T47D (cell line): ENCODE data around the gene JAGN1.
"Not testable (repeated sequence)": the region's sequence is repeated elsewhere in the genome, so short reads cannot be mapped to it uniquely, and the experiment has no call there.

Experiments
- DNase-seq, 2 experiments: peaks; one replicate each; pipeline versions ENCODE4 v3.0.0 to v3.0.0-alpha.2; 2011 to 2012; ENCODE audit warnings: low read depth in 1 of 2, low spot score in 1 of 2
- JUND ChIP-seq: IDR thresholded peaks from 2 replicates; pipeline ENCODE4 v1.6.1; 2012; ENCODE audit warnings: low read depth
- in situ Hi-C: cut with HindIII; loops from 2 replicates; pipeline ENCODE4 v1.10.0; 2016; ENCODE audit warnings: low sequenced_read_pairs, low pct_unique_long_range_greater_than_20kb

The JAGN1 gene

DNA sequence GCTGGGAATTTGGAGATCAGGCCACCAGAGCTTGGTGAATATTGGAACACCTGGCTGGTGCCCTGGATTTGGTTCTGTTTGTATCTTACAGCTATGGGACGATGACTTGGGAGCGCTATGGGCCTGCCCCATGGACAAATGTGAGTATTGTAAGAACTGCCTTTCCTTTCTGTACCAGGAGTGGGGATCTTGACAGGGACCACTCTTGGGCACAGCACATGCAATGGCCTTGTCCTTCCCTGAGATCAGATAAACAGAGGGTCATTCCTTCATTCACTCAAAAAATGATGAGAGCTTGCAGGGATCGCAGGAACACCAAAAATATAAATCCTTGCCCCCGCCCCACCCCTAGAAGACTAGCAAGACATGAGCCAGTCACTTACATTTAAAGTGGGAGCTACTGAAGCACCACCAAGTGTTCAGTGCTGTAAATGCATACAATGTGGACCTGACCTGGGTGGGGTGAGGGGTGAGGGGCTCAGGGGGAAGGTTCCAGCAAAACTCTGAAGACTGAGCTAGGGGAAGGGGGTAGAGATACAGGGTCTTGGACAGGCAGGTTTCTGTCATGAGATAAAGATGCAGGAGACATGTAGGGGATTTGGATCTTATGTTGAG lies 40.5 kb downstream of the JAGN1 start:
- peak in 1 of 2 experiments; percentile 48 for DNase-seq
- in situ Hi-C loops: no loop called here
- TF ChIP-seq JUND: no peak

DNA sequence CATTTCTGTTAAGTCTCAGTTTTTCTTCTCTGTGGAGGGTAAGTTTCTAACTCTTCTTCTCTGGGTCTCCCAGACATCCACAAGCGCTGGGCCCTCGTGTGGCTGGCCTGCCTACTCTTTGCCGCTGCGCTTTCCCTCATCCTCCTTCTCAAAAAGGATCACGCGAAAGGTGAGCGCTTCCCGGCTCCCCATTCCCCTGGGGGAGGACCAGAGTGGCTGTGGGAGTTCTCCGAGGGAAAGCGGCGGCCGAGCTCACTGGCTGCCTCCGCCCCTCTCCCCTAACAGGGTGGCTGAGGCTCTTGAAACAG lies 42.1 kb downstream of the JAGN1 start:
- no peak for DNase-seq
- TF ChIP-seq JUND: no peak
- in situ Hi-C loops: no loop called here

DNA sequence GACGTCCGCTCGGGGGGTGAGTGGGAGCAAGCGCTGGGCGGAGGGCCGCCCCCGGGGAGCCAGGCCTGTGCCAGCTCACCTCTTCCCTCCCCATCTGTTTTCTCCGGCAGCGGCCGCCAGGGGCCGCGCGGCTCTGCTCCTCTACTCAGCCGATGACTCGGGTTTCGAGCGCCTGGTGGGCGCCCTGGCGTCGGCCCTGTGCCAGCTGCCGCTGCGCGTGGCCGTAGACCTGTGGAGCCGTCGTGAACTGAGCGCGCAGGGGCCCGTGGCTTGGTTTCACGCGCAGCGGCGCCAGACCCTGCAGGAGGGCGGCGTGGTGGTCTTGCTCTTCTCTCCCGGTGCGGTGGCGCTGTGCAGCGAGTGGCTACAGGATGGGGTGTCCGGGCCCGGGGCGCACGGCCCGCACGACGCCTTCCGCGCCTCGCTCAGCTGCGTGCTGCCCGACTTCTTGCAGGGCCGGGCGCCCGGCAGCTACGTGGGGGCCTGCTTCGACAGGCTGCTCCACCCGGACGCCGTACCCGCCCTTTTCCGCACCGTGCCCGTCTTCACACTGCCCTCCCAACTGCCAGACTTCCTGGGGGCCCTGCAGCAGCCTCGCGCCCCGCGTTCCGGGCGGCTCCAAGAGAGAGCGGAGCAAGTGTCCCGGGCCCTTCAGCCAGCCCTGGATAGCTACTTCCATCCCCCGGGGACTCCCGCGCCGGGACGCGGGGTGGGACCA lies 42.6 kb downstream of the JAGN1 start:
- TF ChIP-seq JUND: no peak
- peak in 1 of 2 experiments; percentile 82 for DNase-seq
- in situ Hi-C loops: no loop called here

DNA sequence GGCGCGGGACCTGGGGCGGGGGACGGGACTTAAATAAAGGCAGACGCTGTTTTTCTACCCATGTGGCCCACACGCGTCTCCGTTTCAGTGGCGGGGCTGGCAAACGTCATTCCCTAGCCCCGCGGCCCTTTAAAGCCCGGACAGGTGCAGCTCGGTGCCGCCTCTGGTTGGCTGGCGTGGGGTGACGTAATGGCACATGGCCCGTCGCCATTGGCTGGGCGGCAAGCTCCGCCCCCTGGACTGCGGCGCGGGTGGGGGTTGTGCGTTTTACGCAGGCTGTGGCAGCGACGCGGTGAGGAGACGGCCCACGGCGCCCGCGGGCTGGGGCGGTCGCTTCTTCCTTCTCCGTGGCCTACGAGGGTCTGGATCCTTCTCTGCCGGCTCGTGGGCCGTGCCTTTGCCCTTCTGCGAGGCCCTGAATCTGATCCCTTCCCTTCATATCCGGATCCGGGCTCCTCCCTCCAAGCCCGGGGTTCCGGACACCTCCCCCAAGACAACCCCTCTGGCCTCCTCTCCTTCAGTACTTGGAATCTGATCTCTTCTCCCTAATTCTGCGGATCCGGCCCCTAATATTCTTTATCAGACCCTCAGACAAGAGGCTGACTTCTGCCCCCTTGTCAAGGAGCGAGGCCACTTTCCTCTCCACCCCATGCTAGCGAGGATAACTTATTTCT lies 43.3 kb downstream of the JAGN1 start, which contains the start of gene CRELD1:
TSS of gene CRELD1 (plus strand) at position 274 of the 674 bp plus-strand sequence. CDS start 605 bp downstream, outside the sequence.
- in situ Hi-C loops: no loop called here
- TF ChIP-seq JUND: no peak
- DNase-seq: peak; percentile 67 to 98

DNA sequence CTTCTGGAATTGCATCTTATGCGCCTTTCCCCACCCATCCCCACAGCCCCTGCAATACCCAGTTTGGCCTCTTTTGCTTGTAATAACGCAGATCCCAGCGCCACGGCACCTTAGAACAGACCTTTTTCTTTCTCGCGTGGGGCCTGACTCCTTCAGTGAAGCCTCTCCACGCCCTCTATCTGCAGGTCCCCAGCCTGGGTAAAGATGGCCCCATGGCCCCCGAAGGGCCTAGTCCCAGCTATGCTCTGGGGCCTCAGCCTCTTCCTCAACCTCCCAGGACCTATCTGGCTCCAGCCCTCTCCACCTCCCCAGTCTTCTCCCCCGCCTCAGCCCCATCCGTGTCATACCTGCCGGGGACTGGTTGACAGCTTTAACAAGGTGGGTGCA lies 43.8 kb downstream of the JAGN1 start:
- TF ChIP-seq JUND: no peak
- in situ Hi-C loops: no loop called here
- DNase-seq: no peak

DNA sequence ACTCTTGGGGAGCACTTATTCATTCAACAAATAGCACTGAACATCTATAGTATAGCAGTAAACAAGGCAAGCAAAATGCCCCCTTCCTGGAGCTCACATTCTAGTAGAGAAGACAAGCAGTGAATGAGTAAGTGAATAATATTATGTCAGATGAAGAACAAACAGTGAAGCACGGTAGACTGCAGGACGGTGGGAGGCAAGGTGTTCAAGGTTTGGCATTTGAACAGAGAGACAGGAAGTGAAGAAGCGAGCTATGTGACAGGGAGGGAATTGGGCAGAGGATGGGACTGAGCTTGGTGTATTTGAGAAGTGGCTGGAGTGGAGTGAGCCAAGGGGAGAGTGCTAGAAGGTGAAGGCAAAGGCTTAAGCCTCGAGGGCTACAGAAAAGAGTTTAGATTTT lies 44.6 kb downstream of the JAGN1 start:
- in situ Hi-C loops: no loop called here
- DNase-seq: no peak
- no peak for TF ChIP-seq JUND

DNA sequence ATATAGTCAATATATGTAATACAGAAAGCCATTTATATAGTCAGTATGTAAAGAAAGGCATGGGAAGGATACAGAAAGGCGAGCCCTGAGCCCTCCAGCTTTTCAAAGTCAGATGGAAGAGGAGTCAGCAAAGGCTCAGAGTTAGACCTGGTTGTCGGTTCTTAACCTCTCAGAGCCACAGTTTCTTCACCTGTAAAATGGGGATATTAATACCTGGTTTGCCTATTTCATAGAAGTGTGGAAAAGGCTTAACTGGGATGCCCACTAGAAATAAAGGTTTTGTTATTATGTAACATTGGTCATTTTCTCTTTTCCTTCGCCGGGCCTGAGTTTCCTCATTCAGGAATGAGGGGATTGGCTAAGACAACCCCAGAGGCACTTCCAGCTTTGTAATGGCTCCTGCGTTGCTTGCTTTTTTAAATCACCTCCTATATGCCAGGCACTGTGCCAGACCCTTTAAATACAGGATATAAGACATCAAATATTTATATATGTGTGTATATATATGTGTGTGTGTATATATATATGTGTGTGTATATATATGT lies 45.6 kb downstream of the JAGN1 start:
- no peak for TF ChIP-seq JUND
- no peak for DNase-seq
- in situ Hi-C loops: no loop called here

DNA sequence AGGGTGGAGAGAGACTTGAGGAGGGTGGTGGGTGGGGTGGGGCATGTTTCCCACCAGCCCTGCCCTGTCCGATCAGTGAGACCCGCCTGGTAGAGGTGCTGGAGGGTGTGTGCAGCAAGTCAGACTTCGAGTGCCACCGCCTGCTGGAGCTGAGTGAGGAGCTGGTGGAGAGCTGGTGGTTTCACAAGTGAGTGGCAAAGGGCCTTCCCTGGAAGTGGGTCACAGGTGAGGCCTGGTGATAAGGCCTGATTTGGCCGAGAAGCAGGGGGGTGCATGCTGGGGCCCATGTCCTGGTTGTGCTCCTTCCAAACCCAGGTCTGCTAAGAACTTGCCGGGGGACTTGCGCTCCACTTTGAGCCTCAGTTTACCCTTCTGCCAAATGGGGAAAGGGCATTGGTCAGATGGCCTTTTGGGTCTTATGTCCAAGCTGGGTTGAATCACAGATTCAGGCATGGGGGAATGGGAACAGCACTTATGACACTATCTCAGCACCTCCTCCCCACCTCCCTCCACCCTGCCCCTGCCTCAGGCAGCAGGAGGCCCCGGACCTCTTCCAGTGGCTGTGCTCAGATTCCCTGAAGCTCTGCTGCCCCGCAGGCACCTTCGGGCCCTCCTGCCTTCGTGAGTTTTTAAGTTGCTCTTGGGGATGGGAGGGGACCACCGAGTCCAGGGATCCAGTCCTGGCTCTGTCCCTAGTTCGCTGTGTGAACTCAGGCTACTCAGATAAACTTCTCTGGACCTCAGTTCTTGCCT lies 47.3 kb downstream of the JAGN1 start:
- DNase-seq: no peak
- in situ Hi-C loops: no loop called here
- no peak for TF ChIP-seq JUND

DNA sequence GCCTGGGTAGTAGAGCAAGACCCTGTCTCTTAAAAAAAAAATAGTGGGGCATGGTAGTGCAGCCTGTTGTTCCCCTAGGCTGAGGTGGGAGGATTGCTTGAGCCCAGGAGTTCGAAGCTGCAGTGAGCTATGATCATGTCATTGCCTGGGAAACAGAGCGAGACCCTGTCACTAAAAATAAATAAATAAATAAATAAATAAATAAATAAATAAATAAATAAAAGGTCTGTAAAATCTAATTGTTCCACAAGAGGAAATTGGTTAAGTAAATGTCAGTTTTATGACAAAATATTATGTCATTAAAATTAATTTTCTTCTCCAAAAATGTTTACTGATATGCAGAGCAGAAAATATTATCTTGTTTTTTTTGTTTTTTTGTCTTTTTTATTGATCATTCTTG lies 48.6 kb downstream of the JAGN1 start:
- no peak for TF ChIP-seq JUND
- in situ Hi-C loops: no loop called here
- DNase-seq: no peak

DNA sequence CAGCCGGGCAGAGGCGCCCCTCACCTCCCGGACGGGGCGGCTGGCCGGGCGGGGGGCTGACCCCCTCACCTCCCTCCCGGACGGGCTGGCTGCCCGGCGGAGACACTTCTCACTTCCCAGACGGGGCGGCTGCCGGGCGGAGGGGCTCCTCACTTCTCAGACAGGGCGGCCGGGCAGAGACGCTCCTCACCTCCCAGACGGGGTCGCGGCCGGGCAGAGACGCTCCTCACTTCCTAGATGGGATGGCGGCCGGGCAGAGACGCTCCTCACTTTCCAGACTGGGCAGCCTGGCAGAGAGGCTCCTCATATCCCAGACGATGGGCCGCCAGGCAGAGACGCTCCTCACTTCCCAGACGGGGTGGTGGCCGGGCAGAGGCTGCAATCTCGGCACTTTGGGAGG lies 49.5 kb downstream of the JAGN1 start:
- DNase-seq, in situ Hi-C loops: not testable (repeated sequence)

DNA sequence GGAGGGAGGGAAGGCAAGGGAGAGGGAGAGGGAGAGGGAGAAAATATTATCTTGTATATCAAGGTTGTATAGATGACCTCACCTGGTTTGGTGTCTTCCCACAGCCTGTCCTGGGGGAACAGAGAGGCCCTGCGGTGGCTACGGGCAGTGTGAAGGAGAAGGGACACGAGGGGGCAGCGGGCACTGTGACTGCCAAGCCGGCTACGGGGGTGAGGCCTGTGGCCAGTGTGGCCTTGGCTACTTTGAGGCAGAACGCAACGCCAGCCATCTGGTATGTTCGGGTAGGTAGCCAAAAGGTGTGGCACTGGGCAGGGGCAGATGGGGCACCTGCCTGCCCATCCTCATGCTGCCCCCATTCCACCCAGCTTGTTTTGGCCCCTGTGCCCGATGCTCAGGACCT lies 50.3 kb downstream of the JAGN1 start:
- no peak for TF ChIP-seq JUND
- no peak for DNase-seq
- in situ Hi-C loops: no loop called here

DNA sequence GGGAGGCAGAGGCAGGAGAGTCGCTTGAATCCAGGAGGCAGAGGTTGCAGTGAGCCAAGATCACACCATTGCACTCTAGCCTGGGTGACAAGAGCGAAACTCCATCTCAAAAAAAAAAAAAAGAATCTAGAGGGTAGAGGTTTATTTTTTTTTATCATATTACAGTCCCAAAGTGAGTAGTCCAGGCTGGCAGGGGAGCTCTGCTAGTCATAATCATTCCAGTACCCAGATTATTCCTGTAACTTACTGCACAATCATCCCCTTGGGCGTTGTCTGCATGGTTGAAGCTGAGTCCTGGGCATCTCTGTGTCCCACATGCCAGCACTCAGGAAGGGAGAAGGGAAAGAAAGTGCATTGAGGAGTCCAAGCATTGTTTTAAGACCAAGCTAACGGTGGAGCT lies 51.8 kb downstream of the JAGN1 start:
- DNase-seq: no peak
- no peak for TF ChIP-seq JUND
- in situ Hi-C loops: no loop called here
